Fibroblast of skin of scalp (primary cell): ENCODE results near the gene ASCC3.
"Not testable (repeated sequence)": the region's sequence is repeated elsewhere in the genome, so short reads cannot be mapped to it uniquely, and the experiment has no call there.

ENCODE experiments used
- DNase-seq: peaks from one replicate; pipeline ENCODE4 v3.0.0-alpha.2; 2013

The ASCC3 gene

GRCh38 chr6:100796049-100796823 lies 84.9 kb downstream of the ASCC3 start:
- DNase-seq, result no peak

GRCh38 chr6:100790084-100790483 lies 91.0 kb downstream of the ASCC3 start:
- no peak for DNase-seq

GRCh38 chr6:100785982-100786381 lies 95.1 kb downstream of the ASCC3 start:
- no peak for DNase-seq

- DNase-seq, result no peak
Observed at GRCh38 chr6:100780648-100781047, 100.5 kb downstream of the ASCC3 start.

GRCh38 chr6:100775667-100776066 lies 105.5 kb downstream of the ASCC3 start:
- DNase-seq, result peak; percentile 13

- DNase-seq, result peak; percentile 71
Observed at GRCh38 chr6:100774681-100775080, 106.4 kb downstream of the ASCC3 start.

GRCh38 chr6:100768816-100769351 lies 112.2 kb downstream of the ASCC3 start:
- no peak for DNase-seq

GRCh38 chr6:100763617-100764241 lies 117.4 kb downstream of the ASCC3 start:
- no peak for DNase-seq

- DNase-seq, result no peak
Observed at GRCh38 chr6:100761841-100762240, 119.3 kb downstream of the ASCC3 start.

- not testable (repeated sequence) for DNase-seq
Observed at GRCh38 chr6:100758386-100758785, 122.7 kb downstream of the ASCC3 start.

- no peak for DNase-seq
Observed at GRCh38 chr6:100753421-100753820, 127.7 kb downstream of the ASCC3 start.

- no peak for DNase-seq
Observed at GRCh38 chr6:100751590-100751989, 129.5 kb downstream of the ASCC3 start.

- no peak for DNase-seq
Observed at GRCh38 chr6:100745419-100746041, 135.6 kb downstream of the ASCC3 start.

- DNase-seq, result no peak
Observed at GRCh38 chr6:100740439-100740838, 140.7 kb downstream of the ASCC3 start.

GRCh38 chr6:100737720-100738119 lies 143.4 kb downstream of the ASCC3 start:
- not testable (repeated sequence) for DNase-seq

- no peak for DNase-seq
Observed at GRCh38 chr6:100731411-100731810, 149.7 kb downstream of the ASCC3 start.

GRCh38 chr6:100730001-100730980 lies 150.8 kb downstream of the ASCC3 start:
- DNase-seq, result no peak

GRCh38 chr6:100726666-100727065 lies 154.5 kb downstream of the ASCC3 start:
- DNase-seq, result peak; percentile 71

GRCh38 chr6:100724696-100725095 lies 156.4 kb downstream of the ASCC3 start:
- no peak for DNase-seq

- DNase-seq, result no peak
Observed at GRCh38 chr6:100724222-100724621, 156.9 kb downstream of the ASCC3 start.

- no peak for DNase-seq
Observed at GRCh38 chr6:100721256-100721655, 159.9 kb downstream of the ASCC3 start.
